ENCODE measurements around the gene IGFBP1.

- no peak for TF ChIP-seq MAX (IDR thresholded peaks at IDR 0.05)
- no peak for TF ChIP-seq REST (IDR thresholded peaks at IDR 0.05; ENCODE audit: low read depth)
- TF ChIP-seq ZBTB7A (IDR thresholded peaks at IDR 0.05; ENCODE audit: low read depth), result no peak
- no peak for TF ChIP-seq USF1 (IDR thresholded peaks at IDR 0.05)
Observed at GRCh38 chr7:45940939-45941338, 52.7 kb downstream of the IGFBP1 start.

All from Ishikawa (cell line).